ENCODE measurements around the gene YWHAQ.

The YWHAQ gene

DNA sequence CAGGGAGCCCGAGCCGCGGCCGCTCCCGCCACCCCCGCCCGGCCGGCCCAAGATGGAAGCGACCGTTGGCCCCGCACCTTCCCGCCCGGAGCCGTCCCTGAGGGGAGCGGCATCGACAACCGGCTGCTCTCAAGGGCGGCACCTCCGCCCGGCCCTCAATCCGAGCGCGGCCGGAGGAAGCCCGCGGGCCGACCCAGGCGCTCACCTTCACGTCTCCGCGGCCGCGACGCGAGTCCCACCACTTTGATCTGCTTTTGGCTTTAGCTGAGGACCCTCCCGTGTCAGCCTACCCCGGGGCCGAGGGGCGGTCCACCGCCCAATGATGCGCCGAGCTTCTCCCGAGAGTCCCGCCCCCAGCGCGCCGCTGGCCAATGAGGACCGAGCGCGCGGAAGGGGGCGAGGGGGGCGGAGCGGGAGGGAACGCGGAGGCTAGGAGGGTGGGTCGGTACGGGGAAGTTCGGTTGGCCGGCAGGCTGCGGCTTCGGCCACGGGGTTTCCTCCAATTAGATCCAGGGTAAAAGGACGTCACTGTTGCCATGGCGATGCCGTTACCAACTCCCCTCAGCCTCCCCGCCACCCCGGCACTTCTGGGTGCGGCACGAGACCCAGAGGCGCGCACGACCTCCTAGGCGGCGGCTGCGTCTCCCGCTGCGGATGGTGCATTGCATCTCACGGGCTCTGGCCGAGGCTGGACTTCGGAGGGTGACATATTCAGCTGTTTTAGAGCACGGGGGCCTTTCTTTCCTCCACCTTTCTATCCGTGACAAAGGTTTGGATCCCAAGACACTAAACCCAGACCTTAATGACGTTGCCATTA is at the start of gene YWHAQ:
Gene YWHAQ, minus strand, starts transcription at position 262 of the 817 bp plus-strand sequence. CDS start 545 bp downstream, outside the sequence.
- peak; percentile 100 for DNase-seq (ENCODE audit: low spot score)

DNA sequence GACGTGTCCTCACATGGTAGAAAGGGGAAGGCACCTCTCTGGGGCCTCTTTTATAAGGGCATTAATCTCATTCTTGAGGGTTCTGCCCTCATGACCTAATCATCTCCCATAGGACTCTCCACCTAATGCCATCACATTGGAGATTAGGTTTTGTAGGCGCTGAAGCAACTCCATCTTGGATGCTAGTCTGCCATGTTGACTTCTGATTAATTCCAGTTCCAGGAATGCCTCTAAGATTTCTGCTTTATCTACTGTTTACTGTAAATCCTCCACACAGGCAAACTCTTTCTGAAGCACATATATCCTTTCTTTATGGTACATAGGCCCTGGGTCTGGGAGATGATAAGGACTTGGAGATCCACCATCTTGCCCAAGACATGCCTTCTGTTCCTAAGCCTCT is 49.3 kb upstream of the YWHAQ start:
- DNase-seq (ENCODE audit: low spot score), result no peak

DNA sequence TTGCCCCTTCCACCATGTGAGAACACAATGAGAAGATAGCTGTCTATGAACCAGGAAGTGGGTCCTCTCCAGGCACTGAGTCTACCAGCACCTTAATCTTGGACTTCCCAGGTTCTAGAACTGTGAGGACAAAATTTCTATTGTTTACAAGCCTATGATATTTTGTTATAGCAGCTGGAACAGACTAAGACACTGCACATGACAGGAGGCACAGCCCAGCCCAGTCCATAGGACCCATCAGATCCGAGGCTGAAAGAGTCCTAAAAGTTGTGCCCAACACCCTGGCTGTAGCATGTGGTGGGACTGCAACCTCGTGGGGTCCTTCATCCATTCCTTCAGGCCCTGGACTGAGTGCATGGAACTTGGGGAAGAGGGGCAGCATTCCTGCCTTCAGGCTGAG is 48.4 kb upstream of the YWHAQ start:
- no peak for DNase-seq (ENCODE audit: low spot score)

- no peak for DNase-seq (ENCODE audit: low spot score)
Observed at GRCh38 chr2:9678544-9678943, 47.7 kb upstream of the YWHAQ start.

GRCh38 chr2:9675415-9676351 is 44.9 kb upstream of the YWHAQ start:
- DNase-seq (ENCODE audit: low spot score), result no peak

- no peak for DNase-seq (ENCODE audit: low spot score)
Observed at GRCh38 chr2:9674891-9675414, 44.2 kb upstream of the YWHAQ start.

DNA sequence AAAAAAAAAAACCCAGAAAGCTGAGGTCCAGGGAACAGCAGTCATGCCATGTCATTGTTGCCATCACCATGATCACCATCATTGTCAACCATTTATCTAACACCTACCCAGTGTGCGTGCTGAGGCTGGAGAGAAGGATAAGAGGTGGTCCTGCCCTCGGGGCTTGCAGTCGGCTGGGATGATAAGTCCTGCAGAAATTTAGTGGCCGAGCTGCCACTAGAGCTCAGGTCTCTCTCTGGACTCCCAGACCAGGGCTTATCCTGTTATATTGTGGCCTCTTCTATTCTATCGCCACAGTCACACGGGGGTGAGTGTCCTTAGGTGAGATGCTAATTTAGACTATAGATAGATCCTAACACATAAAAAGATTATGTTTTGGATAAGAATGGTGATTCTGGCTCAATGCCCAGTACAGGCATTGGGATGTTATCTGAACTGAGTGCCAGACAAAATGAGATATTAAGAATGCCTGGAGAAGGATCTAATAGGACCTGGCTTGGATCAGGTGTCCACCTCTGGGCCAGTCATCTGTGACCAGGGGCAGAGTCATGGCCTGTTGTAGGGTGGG is 43.2 kb upstream of the YWHAQ start:
- no peak for DNase-seq (ENCODE audit: low spot score)

GRCh38 chr2:9668687-9669345 is 38.0 kb upstream of the YWHAQ start:
- DNase-seq (ENCODE audit: low spot score), result no peak

- DNase-seq (ENCODE audit: low spot score), result no peak
Observed at GRCh38 chr2:9667826-9668225, 37.0 kb upstream of the YWHAQ start.

- no peak for DNase-seq (ENCODE audit: low spot score)
Observed at GRCh38 chr2:9666306-9666705, 35.5 kb upstream of the YWHAQ start.

DNA sequence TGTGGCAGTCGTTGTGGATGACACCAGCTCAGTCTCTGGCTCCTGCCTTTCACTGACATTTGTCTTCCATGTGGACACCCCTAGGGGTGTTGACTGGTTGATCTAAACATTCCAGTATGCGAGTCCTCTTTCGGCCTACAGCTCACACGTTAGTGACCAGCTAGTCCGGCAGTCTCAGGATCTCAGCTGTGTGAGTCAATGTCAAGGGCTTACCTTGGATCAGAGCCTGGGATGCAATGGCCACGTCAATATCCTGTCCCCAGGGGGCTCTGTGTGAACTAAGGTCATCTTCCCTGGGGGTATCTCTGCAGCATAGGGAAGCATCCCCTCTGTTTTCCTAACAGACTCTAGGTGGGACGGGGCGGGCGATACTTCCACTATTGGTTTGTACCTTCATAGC is 35.1 kb upstream of the YWHAQ start:
- no peak for DNase-seq (ENCODE audit: low spot score)

GRCh38 chr2:9664365-9664764 is 33.6 kb upstream of the YWHAQ start:
- no peak for DNase-seq (ENCODE audit: low spot score)

DNA sequence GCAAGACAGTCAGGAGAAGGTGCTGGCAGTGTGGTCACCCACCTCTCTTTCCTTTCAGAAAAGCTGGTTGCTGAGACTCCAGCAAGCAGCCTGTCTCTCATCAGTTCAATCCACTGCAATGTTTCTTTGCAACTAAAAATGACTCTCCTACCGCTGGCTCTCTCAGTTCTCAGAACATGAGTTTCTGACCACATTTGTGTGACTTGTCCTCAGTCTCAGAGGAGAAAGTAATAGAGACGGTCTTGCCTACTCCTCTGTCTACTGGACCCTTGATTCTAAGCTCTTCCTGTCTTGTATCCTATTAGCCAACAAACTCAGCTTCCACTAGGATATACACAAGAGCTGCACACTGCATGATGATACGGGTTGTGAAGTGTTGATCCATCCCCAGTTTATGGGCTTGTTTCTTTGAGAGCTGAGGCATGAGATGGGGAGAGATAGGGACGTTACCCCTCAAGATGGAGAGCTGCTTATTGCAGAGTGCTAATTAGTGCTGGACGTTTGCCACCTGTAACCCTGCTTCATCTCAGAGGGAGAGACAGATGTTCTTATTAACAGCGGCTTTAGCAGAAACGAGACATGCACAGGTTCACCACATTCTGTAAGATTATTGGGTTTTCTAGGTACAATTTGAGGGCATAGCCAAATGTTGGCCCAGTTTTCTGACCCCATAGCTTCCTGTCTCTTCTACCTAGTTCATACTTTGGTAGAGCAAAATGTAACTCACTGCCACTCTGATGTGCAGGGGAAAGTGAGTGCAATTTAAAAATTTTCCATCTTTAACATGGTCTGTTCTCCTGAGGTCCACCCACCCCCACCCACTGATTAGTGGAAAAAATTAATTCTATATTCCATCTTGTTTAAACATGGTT is 32.4 kb upstream of the YWHAQ start:
- DNase-seq (ENCODE audit: low spot score), result no peak

- no peak for DNase-seq (ENCODE audit: low spot score)
Observed at GRCh38 chr2:9661261-9661660, 30.5 kb upstream of the YWHAQ start.

GRCh38 chr2:9660781-9661180 is 30.0 kb upstream of the YWHAQ start:
- no peak for DNase-seq (ENCODE audit: low spot score)

DNA sequence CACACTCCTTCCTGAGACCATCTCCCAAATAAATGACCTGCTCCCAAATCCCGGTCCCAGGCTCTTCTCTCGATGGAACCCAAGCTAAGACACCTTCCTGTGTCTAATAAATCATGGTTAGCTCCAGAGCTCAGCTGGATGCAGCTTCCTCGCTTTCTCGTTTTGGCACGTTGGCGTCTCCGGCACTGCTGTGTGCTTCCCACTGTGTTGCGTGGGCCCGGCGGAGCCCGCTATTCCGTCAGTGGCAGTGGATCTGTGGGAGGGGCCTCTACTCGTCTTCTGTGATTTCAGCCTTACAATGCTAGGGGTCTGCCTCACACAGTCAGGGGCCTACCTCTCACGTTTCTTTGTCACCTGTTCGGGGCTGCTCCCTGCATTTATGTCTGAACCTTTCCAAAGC is 29.4 kb upstream of the YWHAQ start:
- DNase-seq (ENCODE audit: low spot score), result no peak

DNA sequence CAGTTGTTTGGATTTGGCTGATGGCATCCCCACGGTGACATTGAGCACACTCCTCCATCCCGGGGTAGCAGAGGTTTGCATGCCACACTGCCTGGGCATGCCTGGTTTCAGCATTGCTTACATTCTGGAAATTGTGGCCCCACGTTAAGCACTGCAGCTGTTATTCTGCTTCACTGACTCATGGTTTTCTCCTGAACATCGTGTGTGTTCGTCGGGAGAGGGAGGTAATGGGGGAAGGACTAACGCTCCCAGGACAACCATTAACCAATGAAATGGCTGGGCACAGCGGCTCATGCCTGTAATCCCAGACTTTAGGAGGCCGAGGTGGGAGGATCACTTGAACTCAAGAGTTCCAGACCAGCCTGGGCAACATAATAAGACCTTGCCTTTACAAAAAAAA is 28.2 kb upstream of the YWHAQ start:
- DNase-seq (ENCODE audit: low spot score), result no peak

- DNase-seq (ENCODE audit: low spot score), result no peak
Observed at GRCh38 chr2:9657731-9658130, 26.9 kb upstream of the YWHAQ start.

GRCh38 chr2:9657083-9657482 is 26.3 kb upstream of the YWHAQ start:
- DNase-seq (ENCODE audit: low spot score), result no peak

DNA sequence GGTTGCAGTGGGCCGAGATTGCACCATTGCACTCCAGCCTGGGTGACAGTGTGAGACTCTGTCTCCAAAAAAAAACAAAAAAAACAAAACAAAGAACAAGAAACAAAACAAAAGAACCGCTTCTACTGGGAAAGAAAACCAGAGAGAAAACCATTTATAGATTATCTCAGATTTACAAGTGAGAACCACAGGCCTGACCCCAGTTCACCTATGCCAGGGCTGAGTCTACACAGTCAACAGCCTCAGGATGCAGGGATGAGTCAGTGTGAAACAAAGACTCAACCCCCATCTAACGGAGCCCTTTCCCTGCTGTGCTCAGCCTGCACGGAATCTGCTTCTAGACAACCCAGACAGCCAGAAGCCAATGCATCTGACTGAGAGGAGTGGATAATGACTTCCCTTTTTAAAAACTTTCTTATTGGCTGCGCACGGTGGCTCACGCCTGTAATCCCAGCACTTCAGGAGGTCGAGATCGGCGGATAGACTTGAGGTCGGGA is 25.5 kb upstream of the YWHAQ start:
- DNase-seq (ENCODE audit: low spot score), result no peak

All from germinal center (tissue), 1 donor.